Measurements from ENCODE around the gene HAO1. TPM values are rescaled to one million over a fixed set of nuclear protein-coding genes. Genes with fewer than 3 reads are reported as not detected.
"Not testable (repeated sequence)": the region's sequence is repeated elsewhere in the genome, so short reads cannot be mapped to it uniquely, and the experiment has no call there.

HAO1 gene
- total RNA-seq, 1 donor from 2014 or later: not detected

DNA sequence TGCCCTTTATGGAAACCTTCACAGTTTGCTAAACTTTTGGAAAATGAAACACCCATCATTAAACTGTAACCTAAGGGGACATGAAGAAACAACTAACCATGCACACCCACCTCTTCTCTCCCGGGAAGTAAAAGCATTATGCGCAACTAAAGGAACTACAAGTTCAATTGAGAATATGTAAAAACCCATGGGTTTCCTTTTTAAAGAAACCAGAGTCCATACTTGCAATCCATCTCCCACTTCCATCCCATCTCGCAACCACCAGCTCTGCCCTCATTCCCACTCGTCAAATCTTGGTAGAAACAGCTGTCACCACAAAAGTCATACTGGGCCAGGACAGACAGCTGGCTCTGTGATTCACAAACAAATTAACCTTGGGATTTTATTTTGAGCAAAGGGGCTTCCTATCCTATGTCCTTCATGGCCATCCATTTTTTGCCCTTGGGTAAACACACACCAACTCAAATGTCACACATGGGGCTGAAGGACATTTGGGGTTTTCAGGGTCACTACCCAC is 81.5 kb downstream of the HAO1 start:
- intact Hi-C loops (cut with micrococcal nuclease): loop anchor here (2.0 to 10.0 kb wide), 2 partner anchors 1094 to 1274 kb away; no protein-coding TSS in a partner anchor

DNA sequence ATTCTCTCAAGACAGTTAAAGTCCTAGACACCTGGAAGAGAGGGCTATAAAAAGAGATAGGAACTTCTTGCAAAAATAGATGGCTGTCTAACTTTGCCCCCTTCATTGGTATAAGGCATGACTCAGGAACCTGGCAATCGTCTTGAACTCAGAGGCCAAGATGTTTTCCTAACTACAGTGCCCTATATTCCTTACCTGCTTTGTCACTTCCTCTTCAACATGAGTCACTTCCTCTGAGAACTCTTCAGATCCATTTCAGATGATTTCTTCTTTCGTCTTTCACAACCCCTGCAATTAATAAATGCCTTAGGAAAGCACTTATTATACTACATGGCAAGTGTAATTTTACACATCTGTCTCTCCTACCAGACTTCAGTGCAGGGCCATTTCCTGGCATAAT is 83.5 kb downstream of the HAO1 start:
- intact Hi-C loops (cut with micrococcal nuclease): loop anchor here (10.0 kb wide), 1 partner anchor 1272 kb away; no protein-coding TSS in a partner anchor

DNA sequence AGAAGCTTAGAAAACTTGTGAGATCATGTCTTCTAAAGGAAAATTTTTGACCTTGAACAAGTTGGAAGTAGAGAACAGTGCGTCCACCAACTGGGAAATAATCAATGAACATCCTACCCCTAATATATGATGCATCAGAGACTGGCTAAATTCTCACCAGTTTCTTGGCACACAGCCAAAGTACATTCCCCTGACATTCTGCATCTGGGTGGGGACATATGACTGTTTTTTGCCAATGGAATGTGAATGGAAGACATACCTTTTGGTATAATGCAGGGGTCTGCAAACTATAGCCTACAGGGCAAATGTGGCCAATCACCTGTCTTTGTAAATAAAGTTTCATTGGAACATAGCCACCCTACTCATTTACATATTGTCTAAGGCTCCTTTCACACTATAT is 84.7 kb downstream of the HAO1 start:
- intact Hi-C loops (cut with micrococcal nuclease): loop anchor here (10.0 kb wide), 1 partner anchor 1271 kb away; no protein-coding TSS in a partner anchor

DNA sequence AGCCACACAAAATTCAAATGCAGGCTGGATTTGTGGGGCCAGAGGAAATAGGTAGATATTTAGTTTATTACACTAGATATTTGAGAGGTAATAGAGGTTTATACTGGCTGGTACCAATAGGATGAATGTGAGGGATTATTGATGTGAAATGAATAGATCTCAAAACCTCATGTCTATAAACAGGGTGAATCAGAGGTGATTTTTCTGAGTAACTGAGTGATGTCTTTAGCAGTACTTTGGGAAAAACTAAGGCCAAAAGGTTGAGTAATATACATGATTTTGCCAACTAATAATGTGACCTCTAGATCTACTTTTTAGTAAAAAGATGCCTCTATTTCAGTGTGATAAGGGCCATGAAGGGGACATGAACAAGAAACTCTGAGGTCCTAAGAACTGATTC is 86.8 kb downstream of the HAO1 start:
- intact Hi-C loops (cut with micrococcal nuclease): loop anchor here (10.0 kb wide), 1 partner anchor 1269 kb away; no protein-coding TSS in a partner anchor

DNA sequence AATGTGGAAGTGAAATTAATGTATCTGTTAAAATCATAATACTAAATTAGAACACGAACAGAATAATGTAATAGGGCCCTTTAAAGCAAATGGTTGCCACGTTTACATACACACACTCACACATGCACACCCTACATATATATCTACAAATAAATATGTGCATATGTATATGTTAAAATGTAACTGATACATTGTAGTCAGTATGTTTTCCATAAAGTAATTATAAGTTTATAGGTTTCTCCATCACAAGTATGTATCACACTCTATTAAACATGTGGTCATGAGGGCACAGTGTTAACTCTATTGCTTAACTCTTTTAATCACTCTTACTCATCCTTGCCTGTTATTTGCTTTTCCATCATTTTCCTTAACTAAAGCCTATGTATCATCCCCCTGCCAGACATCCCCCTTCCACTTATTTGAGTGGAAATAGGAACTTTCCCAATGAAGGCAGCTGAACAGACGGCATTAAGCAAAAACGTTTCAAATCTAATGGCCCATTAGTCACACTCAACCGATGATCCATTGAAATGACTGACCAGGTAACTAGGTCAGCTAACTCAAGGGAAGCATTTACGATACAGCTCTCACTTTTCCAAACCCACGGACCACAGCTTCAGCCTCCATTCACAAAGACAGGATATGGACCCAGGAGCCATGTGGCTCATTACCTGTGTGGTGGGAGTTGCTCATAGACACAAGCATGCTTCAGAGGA is 89.3 kb downstream of the HAO1 start:
- intact Hi-C loops (cut with micrococcal nuclease): loop anchor here (10.0 kb wide), 1 partner anchor 1266 kb away; no protein-coding TSS in a partner anchor

DNA sequence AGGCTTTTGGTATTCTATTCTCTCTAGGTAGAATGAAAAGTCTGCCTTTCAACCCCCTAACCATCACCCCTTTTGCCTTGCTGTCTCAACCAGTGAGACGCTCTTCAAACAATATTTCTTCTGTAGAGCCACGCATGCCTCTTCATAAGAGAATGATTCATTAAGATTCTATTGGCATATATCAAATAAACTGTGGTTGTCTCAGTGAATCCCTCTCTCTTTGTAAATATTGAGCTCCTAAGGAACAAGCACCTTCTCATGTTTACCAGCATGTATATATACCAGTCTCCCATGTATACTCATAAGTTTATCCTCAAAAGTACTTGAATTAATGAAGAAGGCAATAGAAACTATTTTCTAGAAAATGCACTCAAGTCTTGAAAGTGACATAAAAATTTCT is 90.6 kb downstream of the HAO1 start:
- intact Hi-C loops (cut with micrococcal nuclease): loop anchor here (10.0 kb wide), 1 partner anchor 1265 kb away; no protein-coding TSS in a partner anchor

DNA sequence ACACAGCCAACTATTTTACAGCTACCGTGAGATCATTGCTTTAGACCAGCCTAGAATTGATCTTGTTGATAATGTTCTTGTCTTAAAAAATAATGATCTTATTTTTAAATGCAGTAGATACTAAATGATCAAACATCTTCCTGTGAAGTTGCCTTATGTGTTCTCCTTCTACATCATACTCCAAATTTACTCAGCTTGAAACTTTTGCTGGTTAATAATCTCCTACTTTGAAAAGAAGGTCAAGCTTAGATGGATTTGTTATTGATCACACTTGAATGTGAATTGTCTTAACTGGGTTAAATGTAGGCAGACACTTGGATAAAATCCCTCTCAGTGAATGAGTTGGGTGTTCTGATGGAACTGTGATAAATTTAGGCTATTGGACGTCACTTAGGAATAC is 91.9 kb downstream of the HAO1 start:
- intact Hi-C loops (cut with micrococcal nuclease): no loop called here

DNA sequence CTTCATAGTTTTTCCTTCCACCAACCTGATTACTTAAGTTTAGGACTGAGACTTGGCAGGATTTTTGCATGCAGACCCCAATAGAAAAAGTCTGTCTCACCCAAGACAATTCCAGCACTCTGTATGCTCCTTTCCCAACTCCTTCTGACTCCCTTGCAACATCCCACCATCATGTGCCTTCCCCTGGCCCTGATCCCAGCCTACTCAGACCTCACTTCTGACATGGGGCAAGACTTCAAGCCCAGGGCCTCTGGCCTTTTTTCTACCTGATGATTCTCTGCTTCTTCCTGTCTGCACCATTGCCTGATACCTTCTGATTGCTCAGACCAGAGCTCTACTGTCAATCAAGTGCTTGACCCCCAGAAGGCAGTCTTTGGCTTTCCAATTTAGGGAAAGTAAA is 96.6 kb downstream of the HAO1 start:
- intact Hi-C loops (cut with micrococcal nuclease): no loop called here

DNA sequence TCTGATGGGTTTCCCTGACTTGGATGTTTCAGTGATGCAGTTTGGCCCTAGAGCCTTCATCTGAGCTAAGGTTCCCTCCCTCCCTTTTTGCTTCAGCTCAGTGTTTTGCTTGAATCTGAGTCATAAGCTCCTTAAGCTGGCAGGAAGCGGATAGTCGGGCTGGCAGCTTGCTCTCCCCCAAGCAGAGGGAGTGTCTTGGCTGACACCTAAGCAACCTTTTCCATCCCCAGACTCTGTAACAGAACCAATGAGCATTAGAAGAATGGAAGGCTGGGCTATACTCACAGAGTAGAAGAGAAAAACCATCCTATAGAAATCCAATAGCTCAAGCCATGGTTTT is 98.3 kb downstream of the HAO1 start:
- intact Hi-C loops (cut with micrococcal nuclease): no loop called here

DNA sequence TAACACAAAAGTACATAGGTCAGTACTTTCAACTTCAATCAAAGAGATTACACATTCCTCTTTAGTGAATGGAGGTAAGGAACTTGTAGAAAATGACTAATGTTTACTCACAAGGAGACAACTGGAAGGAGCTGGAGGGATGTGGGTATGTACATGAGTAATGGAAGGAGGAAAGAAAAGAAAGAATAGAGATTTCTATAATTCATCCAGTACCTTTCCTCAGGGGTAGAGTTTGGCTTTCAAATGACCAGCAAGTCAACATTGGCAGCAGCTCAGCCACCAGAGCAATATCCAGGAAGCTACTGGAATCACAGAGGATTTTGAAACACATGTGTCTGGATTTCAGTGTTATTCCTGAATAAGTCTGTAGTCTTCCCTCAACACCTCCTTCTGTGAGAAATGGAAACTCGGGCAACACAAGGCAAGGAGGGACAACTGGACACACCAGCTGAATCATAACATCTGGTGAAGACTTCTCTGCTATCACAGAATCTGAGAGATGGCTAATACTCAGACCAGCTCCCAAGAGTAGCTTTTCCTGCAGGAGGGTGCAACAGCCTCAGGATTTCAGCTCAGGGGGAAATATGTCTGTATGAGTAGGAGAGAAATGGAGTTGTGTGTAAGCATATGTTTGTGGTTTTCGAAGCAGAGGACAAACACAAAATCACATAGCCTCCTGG is 98.8 kb downstream of the HAO1 start:
- intact Hi-C loops (cut with micrococcal nuclease): no loop called here

DNA sequence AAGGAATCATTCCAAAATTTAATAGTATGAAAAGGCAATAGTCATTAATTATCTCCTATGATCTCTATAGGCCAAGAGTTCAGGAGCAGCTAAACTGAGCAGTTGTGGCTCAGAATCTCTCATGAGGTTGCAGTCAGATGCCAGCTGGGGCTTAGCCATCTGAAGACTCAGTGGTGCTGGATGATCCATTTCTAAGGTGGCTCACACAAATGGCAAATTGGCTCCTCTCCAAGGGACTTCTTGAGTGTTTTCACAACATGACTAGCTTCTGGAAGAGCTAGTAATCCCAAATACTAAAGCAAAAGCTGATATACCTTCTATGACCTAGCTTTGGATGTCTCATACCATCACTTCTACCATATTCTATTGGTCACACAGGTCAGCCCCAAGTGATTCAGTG is 104.2 kb downstream of the HAO1 start:
- intact Hi-C loops (cut with micrococcal nuclease): no loop called here

DNA sequence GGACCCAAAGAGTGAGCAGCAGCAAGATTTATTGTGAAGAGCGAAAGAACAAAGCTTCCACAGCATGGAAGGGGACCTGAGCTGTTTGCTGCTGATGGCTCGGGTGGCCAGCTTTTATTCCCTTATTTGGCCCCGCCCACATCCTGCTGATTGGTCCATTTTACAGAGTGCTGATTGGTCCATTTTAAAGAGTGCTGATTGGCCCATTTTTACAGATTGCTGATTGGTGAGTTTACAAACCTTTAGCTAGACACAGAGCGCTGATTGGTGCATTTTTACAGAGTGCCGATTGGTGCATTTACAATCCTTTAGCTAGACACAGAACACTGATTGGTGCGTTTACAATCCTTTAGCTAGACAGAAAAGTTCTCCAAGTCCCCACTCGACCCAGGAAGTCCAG is 105.8 kb downstream of the HAO1 start:
- intact Hi-C loops (cut with micrococcal nuclease): not testable (repeated sequence)

Other genes starting within 250 kb of the HAO1 start
- 38.1 and 42.3 TPM in 2 replicates for gene TMX4, start 79.3 kb upstream of the HAO1 start, total RNA-seq
- 0.73 and 1.4 TPM in 2 replicates for gene PLCB1, start 191.8 kb upstream of the HAO1 start, total RNA-seq